ENCODE data around the gene CGREF1.

Gene CGREF1

DNA sequence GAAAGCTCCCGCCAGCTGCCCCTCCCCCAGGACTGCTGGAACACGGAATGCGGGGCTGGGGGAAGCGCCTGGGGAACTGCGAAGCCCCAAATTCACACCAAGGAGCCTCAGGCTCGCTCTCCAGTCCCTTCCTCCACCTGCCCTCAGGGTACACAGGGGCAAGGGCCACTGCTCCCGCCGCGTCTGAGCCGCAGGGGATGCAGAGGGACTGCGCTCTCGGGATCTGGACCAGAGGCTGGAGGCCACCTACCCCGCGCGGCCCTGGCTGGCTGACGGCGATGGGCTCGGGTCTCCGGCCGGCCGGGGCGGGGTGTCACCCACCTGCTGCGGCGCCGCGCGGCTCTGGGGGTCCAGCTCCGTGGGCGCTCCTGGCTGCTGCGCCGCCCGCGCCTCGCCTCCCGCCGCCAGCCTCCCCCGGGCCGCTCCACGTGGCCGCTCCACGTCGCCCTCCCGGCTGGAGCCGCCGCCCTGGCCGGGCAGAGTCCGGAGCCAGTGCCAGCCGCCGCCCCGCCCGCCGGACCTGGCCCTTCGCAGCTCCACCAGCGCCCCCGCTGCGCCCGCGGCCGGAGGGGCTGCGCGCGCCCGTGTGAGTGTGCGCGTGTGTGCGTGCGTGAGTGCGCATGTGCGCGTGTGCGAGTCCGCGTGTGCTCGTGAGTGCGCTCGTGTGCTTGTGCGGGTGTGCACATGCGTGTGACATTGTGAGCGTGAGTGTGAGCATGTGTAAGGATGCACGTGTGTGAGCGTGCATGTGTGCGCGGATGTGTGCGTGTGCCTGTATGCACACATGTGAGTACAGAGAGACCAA, at the start of gene CGREF1:
TSS of gene CGREF1 (minus strand) at position 604 of the 805 bp plus-strand sequence. CDS start 14,762 bp downstream, outside the sequence.
- no peak for ATAC-seq
- peaks cover 20% of the 10 kb centered on the region for H3K4me1 Mint-ChIP-seq
- no peaks in the 10 kb centered on the region for H3K9me3 Mint-ChIP-seq
- H3K4me3 Mint-ChIP-seq, result peak within 1 kb of the TSS; percentile 70
- H3K27me3 Mint-ChIP-seq, result peaks cover 40% of the 10 kb centered on the region
- no peaks in the 10 kb centered on the region for H3K36me3 Mint-ChIP-seq
- no peak within 1 kb of the TSS for H3K27ac Mint-ChIP-seq

DNA sequence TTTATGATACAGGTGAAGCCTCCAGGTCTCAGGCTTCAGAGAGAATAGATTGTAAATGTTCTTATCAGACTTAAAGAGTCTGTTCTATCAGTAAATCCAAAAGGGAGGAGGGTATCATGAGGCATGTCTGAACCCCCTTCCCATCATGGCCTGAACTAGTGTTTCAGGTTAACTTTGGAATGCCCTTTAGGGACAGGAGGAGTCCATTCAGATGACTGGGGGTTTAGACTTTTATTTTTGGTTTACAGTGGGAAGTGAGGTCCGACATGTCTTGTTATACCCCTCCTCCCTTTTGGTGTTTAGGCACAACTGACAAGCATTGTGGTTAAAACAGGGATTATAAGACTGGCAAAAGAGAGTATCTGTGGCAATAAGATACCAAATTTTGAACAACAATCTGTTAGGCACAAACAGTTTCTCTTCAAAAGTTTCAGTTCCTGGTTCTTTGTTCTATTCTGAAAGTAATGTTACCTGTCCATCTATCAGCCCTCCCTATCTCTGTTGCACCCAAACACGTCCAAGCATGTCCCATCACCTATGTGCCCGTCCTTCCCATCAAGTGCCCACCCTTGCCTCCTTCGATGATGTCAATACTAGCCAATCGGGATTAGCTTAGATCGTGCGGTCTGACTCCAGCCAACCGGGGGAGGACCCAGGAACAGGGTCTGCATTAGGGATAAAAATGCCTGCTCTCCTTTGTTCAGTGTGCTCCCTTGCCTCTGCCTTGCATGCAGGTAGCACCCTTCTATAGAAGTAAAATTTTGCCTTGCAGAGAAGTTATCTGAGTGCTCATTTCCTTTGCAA, 46.2 kb upstream of the CGREF1 start:
- H3K27ac Mint-ChIP-seq, result peak overlapping the region; percentile 25
- H3K4me1 Mint-ChIP-seq, result peaks cover 20% of the 10 kb centered on the region
- no peaks in the 10 kb centered on the region for H3K9me3 Mint-ChIP-seq
- peaks cover 14% of the 10 kb centered on the region for H3K27me3 Mint-ChIP-seq
- no peaks in the 10 kb centered on the region for H3K36me3 Mint-ChIP-seq
- H3K4me3 Mint-ChIP-seq, result no peak overlapping the region
- ATAC-seq, result no peak

- H3K9me3 Mint-ChIP-seq, result no peaks in the 10 kb centered on the region
- H3K4me3 Mint-ChIP-seq, result no peak overlapping the region
- no peak overlapping the region for H3K27ac Mint-ChIP-seq
- H3K36me3 Mint-ChIP-seq, result no peaks in the 10 kb centered on the region
- H3K27me3 Mint-ChIP-seq, result no peaks in the 10 kb centered on the region
- peaks cover 16% of the 10 kb centered on the region for H3K4me1 Mint-ChIP-seq
- no peak for ATAC-seq
Measured at GRCh38 chr2:27162151-27163121, 43.5 kb upstream of the CGREF1 start.

GRCh38 chr2:27160191-27160590, 41.3 kb upstream of the CGREF1 start:
- no peak overlapping the region for H3K27ac Mint-ChIP-seq
- H3K36me3 Mint-ChIP-seq, result no peaks in the 10 kb centered on the region
- no peak for ATAC-seq
- peaks cover 11% of the 10 kb centered on the region for H3K4me1 Mint-ChIP-seq
- H3K4me3 Mint-ChIP-seq, result no peak overlapping the region
- H3K9me3 Mint-ChIP-seq, result no peaks in the 10 kb centered on the region
- H3K27me3 Mint-ChIP-seq, result peaks cover 7% of the 10 kb centered on the region

GRCh38 chr2:27159271-27159670, 40.3 kb upstream of the CGREF1 start:
- no peak for ATAC-seq
- Mint-ChIP-seq H3K36me3 (no peaks in the 10 kb centered on the region), H3K4me3 (no peak overlapping the region), H3K27ac (no peak overlapping the region), H3K4me1 (peaks cover 2% of the 10 kb centered on the region), H3K27me3 (peaks cover 16% of the 10 kb centered on the region), H3K9me3 (no peaks in the 10 kb centered on the region)

DNA sequence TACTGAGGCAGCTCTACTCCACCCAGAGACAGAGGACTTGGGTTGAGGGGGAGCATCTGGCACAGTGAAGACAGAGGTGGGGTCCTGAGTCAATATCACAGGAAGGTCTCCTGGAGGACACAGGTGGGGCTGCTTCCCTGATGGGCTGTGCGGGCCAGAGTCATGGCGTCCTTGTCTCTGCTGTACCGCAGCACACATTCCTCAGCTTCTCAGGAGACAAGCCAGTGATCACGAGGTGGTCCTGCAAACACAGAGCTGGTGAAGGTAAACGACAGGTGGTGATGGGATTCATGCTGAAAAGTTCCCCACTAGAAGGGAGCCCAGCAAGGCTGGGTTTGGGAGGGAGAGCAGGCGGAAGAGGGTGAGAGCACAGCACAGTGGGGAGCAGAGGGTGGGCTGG, 39.5 kb upstream of the CGREF1 start:
- no peak overlapping the region for H3K4me3 Mint-ChIP-seq
- no peaks in the 10 kb centered on the region for H3K36me3 Mint-ChIP-seq
- no peaks in the 10 kb centered on the region for H3K9me3 Mint-ChIP-seq
- no peak overlapping the region for H3K27ac Mint-ChIP-seq
- no peak for ATAC-seq
- peaks cover 24% of the 10 kb centered on the region for H3K27me3 Mint-ChIP-seq
- peaks cover 2% of the 10 kb centered on the region for H3K4me1 Mint-ChIP-seq

DNA sequence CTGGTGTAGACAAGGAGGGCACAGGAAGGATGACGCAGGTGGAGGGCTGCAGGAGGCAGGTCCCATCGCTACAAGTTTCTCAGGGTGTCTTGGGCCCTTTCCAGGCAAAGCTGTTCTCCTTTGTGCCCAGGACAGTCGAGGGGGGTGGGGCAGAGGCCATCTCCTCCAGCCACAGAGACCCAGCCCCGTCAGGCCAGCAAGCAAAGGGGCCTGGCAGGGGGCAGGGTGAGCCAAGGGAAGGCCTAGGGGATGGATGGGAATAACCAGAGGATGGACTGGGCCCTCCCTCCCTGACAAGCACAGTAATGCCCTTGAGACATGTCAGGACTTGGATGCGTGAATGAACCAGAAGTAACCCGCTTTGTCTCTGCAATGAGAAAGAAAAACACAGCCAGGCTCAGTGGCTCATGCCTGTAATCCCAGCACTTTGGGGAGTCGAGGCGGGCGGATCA, 36.2 kb upstream of the CGREF1 start:
- Mint-ChIP-seq H3K4me1 (peaks cover 6% of the 10 kb centered on the region), H3K4me3 (no peak overlapping the region), H3K27ac (no peak overlapping the region), H3K27me3 (peaks cover 29% of the 10 kb centered on the region), H3K36me3 (no peaks in the 10 kb centered on the region), H3K9me3 (no peaks in the 10 kb centered on the region)
- ATAC-seq, result no peak

DNA sequence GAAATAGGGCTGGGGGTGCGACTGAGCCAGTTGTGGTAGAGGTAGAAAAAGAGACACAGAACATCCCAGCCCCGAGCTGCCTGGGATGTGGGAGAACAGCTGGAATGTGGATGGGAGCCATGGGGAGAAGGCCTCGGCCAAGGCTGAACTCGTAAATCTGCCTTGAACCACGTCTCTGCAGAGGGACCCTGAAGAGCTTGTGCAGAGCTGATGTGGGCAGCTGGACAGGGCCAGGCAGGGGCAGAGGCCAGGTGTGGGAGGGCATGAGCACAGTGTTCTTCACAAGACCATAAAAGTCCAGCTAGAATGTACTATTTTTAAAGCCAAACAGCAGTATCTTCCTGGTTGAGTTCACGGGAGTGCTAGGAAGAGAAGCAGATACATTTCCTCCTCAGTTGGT, 35.6 kb upstream of the CGREF1 start:
- Mint-ChIP-seq H3K36me3 (no peaks in the 10 kb centered on the region), H3K9me3 (no peaks in the 10 kb centered on the region), H3K27ac (no peak overlapping the region), H3K4me3 (no peak overlapping the region), H3K4me1 (peaks cover 6% of the 10 kb centered on the region), H3K27me3 (peaks cover 29% of the 10 kb centered on the region)
- no peak for ATAC-seq

GRCh38 chr2:27152796-27153464, 34.0 kb upstream of the CGREF1 start:
- ATAC-seq, result peak; percentile 42
- no peaks in the 10 kb centered on the region for H3K36me3 Mint-ChIP-seq
- no peaks in the 10 kb centered on the region for H3K9me3 Mint-ChIP-seq
- H3K27me3 Mint-ChIP-seq, result peaks cover 44% of the 10 kb centered on the region
- peaks cover 6% of the 10 kb centered on the region for H3K4me1 Mint-ChIP-seq
- no peak overlapping the region for H3K4me3 Mint-ChIP-seq
- H3K27ac Mint-ChIP-seq, result no peak overlapping the region

- H3K27me3 Mint-ChIP-seq, result peaks cover 51% of the 10 kb centered on the region
- no peaks in the 10 kb centered on the region for H3K36me3 Mint-ChIP-seq
- no peak for ATAC-seq
- peaks cover 6% of the 10 kb centered on the region for H3K4me1 Mint-ChIP-seq
- no peak overlapping the region for H3K27ac Mint-ChIP-seq
- H3K9me3 Mint-ChIP-seq, result no peaks in the 10 kb centered on the region
- no peak overlapping the region for H3K4me3 Mint-ChIP-seq
Measured at GRCh38 chr2:27152102-27152795, 33.3 kb upstream of the CGREF1 start.

DNA sequence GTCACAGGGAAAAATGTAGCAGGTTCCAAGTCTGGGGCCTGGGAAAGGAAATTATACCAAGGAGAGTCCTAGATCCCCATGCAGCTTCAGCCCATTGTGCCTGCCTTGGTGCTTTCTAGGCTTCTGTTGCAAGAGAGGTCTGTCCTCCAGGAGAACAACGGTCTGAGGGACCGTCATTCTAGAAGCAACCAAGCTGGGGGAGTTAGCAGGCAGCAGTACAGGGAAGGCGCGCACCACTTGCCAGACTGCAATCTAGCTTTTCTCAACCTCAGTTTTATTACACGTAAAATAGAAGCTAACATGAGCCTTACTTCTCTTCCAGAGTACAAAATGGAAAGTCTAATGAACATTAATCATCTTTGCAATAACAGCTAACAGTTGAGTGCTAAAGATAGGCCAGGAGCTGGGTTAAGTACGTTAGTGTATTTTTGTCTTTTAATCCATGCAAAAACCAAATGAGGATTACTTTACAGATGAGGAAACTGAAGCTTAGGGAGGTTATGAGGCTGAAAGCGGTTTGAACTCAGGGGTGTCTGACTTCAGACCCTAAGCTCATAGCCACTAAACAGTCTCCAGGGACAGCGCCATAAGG, 31.8 kb upstream of the CGREF1 start:
- Mint-ChIP-seq H3K4me1 (peaks cover 6% of the 10 kb centered on the region), H3K36me3 (no peaks in the 10 kb centered on the region), H3K9me3 (no peaks in the 10 kb centered on the region), H3K27ac (no peak overlapping the region), H3K4me3 (no peak overlapping the region), H3K27me3 (peaks cover 63% of the 10 kb centered on the region)
- ATAC-seq, result no peak

DNA sequence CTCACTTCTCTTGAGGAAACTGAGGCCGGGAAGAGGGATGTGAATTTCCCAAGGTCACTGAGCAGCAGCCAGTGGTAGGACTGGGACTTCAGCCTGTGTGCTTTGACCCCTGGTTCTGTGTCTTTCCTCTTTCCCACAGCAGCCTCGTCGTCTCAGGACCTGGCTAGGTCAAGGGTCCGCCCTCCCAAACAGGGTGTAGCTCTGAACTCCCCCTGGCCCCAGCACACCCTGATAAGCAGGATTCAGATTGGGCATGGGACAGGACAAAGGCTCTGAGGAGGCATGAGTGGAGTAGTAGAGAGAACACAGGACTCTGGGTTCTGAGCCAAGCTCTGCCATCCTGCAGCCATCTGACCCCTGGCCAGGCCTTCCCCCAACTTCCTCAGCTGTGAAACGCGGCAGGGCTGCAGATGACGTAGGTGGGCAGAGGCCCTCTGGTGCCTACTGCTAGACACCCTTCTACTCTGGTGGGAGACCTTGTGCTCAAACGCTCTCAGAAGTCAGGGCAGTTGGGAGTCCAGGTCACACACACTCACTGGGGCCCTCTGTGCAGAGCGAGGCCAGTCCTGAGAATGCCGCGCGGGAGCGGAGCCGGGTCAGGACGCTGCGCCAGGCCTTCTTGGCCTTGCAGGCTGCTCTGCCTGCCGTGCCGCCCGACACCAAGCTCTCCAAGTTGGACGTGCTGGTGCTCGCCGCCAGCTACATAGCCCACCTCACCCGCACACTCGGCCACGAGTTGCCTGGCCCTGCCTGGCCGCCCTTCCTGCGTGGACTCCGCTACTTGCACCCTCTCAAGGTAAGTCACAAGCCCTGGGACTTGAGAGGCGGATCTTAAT, 30.9 kb upstream of the CGREF1 start:
- Mint-ChIP-seq H3K27ac (no peak overlapping the region), H3K27me3 (peaks cover 58% of the 10 kb centered on the region), H3K4me1 (peaks cover 6% of the 10 kb centered on the region), H3K9me3 (no peaks in the 10 kb centered on the region), H3K4me3 (no peak overlapping the region), H3K36me3 (no peaks in the 10 kb centered on the region)
- ATAC-seq, result no peak

DNA sequence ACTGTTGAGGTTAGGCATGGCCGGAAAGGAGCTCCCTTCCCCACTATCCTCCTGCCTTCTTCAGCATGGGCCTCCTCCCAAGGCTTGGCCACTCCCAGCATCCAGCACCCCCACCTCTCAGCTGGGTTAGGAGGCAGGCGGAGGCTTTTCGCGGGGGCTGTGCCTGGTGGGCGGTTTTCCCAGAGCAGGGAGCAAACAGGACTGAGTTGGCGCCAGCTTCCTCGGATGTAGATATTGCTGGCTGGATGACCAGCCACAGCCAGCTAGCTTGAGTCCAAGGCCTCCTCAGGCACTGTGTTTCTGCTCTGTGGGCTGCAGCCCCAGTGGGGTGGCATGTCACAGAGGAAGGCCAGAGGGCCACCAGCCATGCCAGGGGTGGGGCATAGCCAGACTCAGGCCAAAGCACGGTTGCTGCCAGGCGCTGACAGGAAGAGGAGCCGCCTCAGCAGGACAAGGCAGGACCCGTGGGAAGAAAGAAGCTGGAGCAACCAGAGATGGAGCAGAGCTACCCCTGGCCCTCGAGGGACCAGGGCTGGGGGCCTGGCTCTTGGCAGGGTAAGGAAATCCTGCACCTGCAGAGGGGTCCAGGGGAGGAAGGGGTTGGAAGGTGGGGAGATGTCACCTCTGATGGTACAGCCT, 30.0 kb upstream of the CGREF1 start, which contains the start of gene TCF23:
TSS of gene TCF23 (plus strand) at position 204 of the 639 bp plus-strand sequence. CDS start at position 334, 130 bp downstream.
- Mint-ChIP-seq H3K4me3 (no peak within 1 kb of the TSS), H3K27me3 (peaks cover 58% of the 10 kb centered on the region), H3K4me1 (peaks cover 6% of the 10 kb centered on the region), H3K27ac (no peak within 1 kb of the TSS), H3K9me3 (no peaks in the 10 kb centered on the region), H3K36me3 (no peaks in the 10 kb centered on the region)
- no peak for ATAC-seq

All from stimulated activated memory B cell treated with anti-CD40 and anti-IgM and Interleukin-4, amounts not matched to agents 10 μg/mL and 1 μg/mL and 100 μg/mL, for 72 hours (primary cell).